H9 (cell line): ENCODE results near the gene SLC12A5. TPM values are rescaled to one million over a fixed set of nuclear protein-coding genes. Genes with fewer than 3 reads are reported as not detected.

Experiments used
- DNase-seq: peaks from one replicate; pipeline ENCODE4 v3.0.0-alpha.2; 2017
- H2AFZ ChIP-seq: one replicate; pipeline ENCODE4 v1.6.1; 2013; ENCODE audit warnings: mild to moderate bottlenecking, low read length, control low read depth, moderate library complexity
- H2AK5ac ChIP-seq: 2 replicates; pipeline ENCODE4 v1.6.1; 2013; ENCODE audit warnings: low read length, control low read depth, mixed read lengths; ENCODE audit not compliant: insufficient read length
- H2BK120ac ChIP-seq: one replicate; pipeline ENCODE4 v1.6.1; 2013; ENCODE audit warnings: low read depth, mild to moderate bottlenecking, low read length, control low read depth, inconsistent platforms; ENCODE audit not compliant: poor library complexity, severe bottlenecking
- H2BK12ac ChIP-seq: 2 replicates; pipeline ENCODE4 v1.6.1; 2013; ENCODE audit warnings: low read length, control low read depth, mixed read lengths, low read depth; ENCODE audit not compliant: insufficient read length
- H2BK15ac ChIP-seq: 2 replicates; pipeline ENCODE4 v1.6.1; 2013; ENCODE audit warnings: low read depth, low read length, control low read depth
- H2BK20ac ChIP-seq: one replicate; pipeline ENCODE4 v1.6.1; 2013; ENCODE audit warnings: low read depth, mild to moderate bottlenecking, low read length, control low read depth, inconsistent platforms; ENCODE audit not compliant: poor library complexity, severe bottlenecking
- H2BK5ac ChIP-seq: 2 replicates; pipeline ENCODE4 v1.6.1; 2013; ENCODE audit warnings: low read length, control low read depth, mixed read lengths; ENCODE audit not compliant: insufficient read length
- H3K14ac ChIP-seq: 2 replicates; pipeline ENCODE4 v1.6.1; 2013; ENCODE audit warnings: low read length, control low read depth; ENCODE audit not compliant: insufficient read depth
- H3K18ac ChIP-seq: 2 replicates; pipeline ENCODE4 v1.6.1; 2013; ENCODE audit warnings: low read depth, mild to moderate bottlenecking, mixed read lengths, low read length, control low read depth; ENCODE audit not compliant: insufficient read length
- H3K23ac ChIP-seq: 2 replicates; pipeline ENCODE4 v1.6.1; 2013; ENCODE audit warnings: low read length, control low read depth, mixed read lengths, low read depth; ENCODE audit not compliant: insufficient read length
- H3K23me2 ChIP-seq: 2 replicates; pipeline ENCODE4 v1.6.1; 2013; ENCODE audit warnings: low read depth, mild to moderate bottlenecking, mixed read lengths, low read length, control low read depth; ENCODE audit not compliant: insufficient read length, poor library complexity, severe bottlenecking
- H3K27ac ChIP-seq: 2 replicates; pipeline ENCODE4 v1.5.1; 2013; ENCODE audit warnings: low read length, control low read depth, mixed read lengths, low read depth; ENCODE audit not compliant: insufficient read length
- H3K27me3 ChIP-seq: 2 replicates; pipeline ENCODE4 v1.6.1; 2013; ENCODE audit warnings: low read length, control low read depth, inconsistent platforms; ENCODE audit not compliant: insufficient read depth
- H3K4ac ChIP-seq: 2 replicates; pipeline ENCODE4 v1.6.1; 2013; ENCODE audit warnings: low read depth, mild to moderate bottlenecking, control low read depth, inconsistent platforms, low read length, moderate library complexity
- H3K4me1 ChIP-seq: 2 replicates; pipeline ENCODE4 v1.6.1; 2013; ENCODE audit warnings: low read length, control low read depth, inconsistent platforms; ENCODE audit not compliant: insufficient read depth
- H3K4me2 ChIP-seq: 2 replicates; pipeline ENCODE4 v1.6.1; 2013; ENCODE audit warnings: low read length, control low read depth, mixed read lengths; ENCODE audit not compliant: insufficient read length, insufficient read depth
- H3K56ac ChIP-seq: 2 replicates; pipeline ENCODE4 v1.6.1; 2013; ENCODE audit warnings: low read depth, mild to moderate bottlenecking, mixed read lengths, low read length, control low read depth; ENCODE audit not compliant: insufficient read length
- H3K79me1 ChIP-seq: 2 replicates; pipeline ENCODE4 v1.6.1; 2013; ENCODE audit warnings: low read depth, mild to moderate bottlenecking, moderate library complexity, low read length, control low read depth, inconsistent platforms; ENCODE audit not compliant: insufficient read depth, poor library complexity, severe bottlenecking
- H3K79me2 ChIP-seq: 2 replicates; pipeline ENCODE4 v1.6.1; 2013; ENCODE audit warnings: low read length, control low read depth, inconsistent platforms; ENCODE audit not compliant: insufficient read depth
- H3K9ac ChIP-seq: 2 replicates; pipeline ENCODE4 v1.6.1; 2013; ENCODE audit warnings: low read length, control low read depth, mixed read lengths; ENCODE audit not compliant: insufficient read length; ENCODE audit errors: extremely low read depth
- H3K9me3 ChIP-seq: one replicate; pipeline ENCODE4 v1.6.1; 2013; ENCODE audit warnings: low read depth, low read length, inconsistent platforms; ENCODE audit not compliant: control insufficient read depth
- H3T11ph ChIP-seq: one replicate; pipeline ENCODE4 v1.6.1; 2013; ENCODE audit warnings: mild to moderate bottlenecking, low read length, control low read depth, inconsistent platforms
- H4K20me1 ChIP-seq: one replicate; pipeline ENCODE4 v1.6.1; 2013; ENCODE audit not compliant: control insufficient read depth, insufficient read length, insufficient read depth
- H4K5ac ChIP-seq: 2 replicates; pipeline ENCODE4 v1.6.1; 2013; ENCODE audit warnings: low read depth, mild to moderate bottlenecking, mixed read lengths, low read length, control low read depth; ENCODE audit not compliant: insufficient read length
- H4K8ac ChIP-seq: replicated peaks from 2 replicates; pipeline ENCODE4 v1.6.1; 2013; ENCODE audit warnings: low read length, control low read depth, mixed read lengths, low read depth; ENCODE audit not compliant: insufficient read length
- H4K91ac ChIP-seq: 2 replicates; pipeline ENCODE4 v1.6.1; 2013; ENCODE audit warnings: low read depth, mild to moderate bottlenecking, moderate library complexity, mixed read lengths, low read length, control low read depth; ENCODE audit not compliant: insufficient read length
- H3K27ac Mint-ChIP-seq, 3 experiments: 2 replicates in 2 of 3; 3 replicates in 1 of 3; pipeline ENCODE4 v1.8.0; 2020 to 2021; ENCODE audit warnings: mixed read lengths in 3 of 3, mild to moderate bottlenecking in 1 of 3, moderate library complexity in 1 of 3
- H3K27me3 Mint-ChIP-seq: 2 replicates; pipeline ENCODE4 v1.8.0; 2021; ENCODE audit warnings: low read depth, mild to moderate bottlenecking, moderate library complexity, mixed read lengths
- H3K36me3 Mint-ChIP-seq, 3 experiments: 2 replicates in 2 of 3; 3 replicates in 1 of 3; pipeline ENCODE4 v1.8.0; 2020 to 2021; ENCODE audit warnings: low read depth in 3 of 3, mixed read lengths in 3 of 3; ENCODE audit not compliant: insufficient read depth in 1 of 3
- H3K4me1 Mint-ChIP-seq, 2 experiments: 2 replicates each; pipeline ENCODE4 v1.8.0; 2020; ENCODE audit warnings: mixed read lengths in 2 of 2
- H3K4me3 Mint-ChIP-seq, 2 experiments: 2 replicates in 1 of 2; 3 replicates in 1 of 2; pipeline ENCODE4 v1.8.0; 2020 to 2021; ENCODE audit warnings: mild to moderate bottlenecking in 2 of 2, mixed read lengths in 2 of 2, moderate library complexity in 1 of 2
- H3K9me3 Mint-ChIP-seq, 2 experiments: 2 replicates in 1 of 2; 3 replicates in 1 of 2; pipeline ENCODE4 v1.8.0; 2020; ENCODE audit warnings: mild to moderate bottlenecking in 2 of 2, mixed read lengths in 2 of 2, moderate library complexity in 1 of 2
- CTCF ChIP-seq: fragments of 200-600 bp; sonication (generic); conservative IDR thresholded peaks from 3 replicates; pipeline ENCODE4 v1.8.0; 2021; ENCODE audit warnings: antibody characterized with exemption, mild to moderate bottlenecking
- WGBS: extraction: QIAGEN DNeasy Blood & Tissue Kit; methylation state at CpG from one replicate; pipeline ENCODE4 v1.1.7; 2013; ENCODE audit warnings: missing lambda C conversion rate, low lambda C conversion rate, mixed read lengths; ENCODE audit not compliant: insufficient read length; ENCODE audit errors: extremely low coverage; 5-methylcytosine and 5-hydroxymethylcytosine counted together
- total RNA-seq: library from RNA; stranded (reverse); gene quantifications from 2 replicates; pipeline ENCODE4 v1.2.1, GENCODE V29; 2021

Gene SLC12A5
- total RNA-seq, 1 experiment from 2014 or later = 8.7 TPM

GRCh38 chr20:46071573-46071972, 42.6 kb downstream of the SLC12A5 start:
- Histone ChIP-seq H2BK120ac (no peak overlapping the region), H2AK5ac (no peak overlapping the region), H3K27ac (no peak overlapping the region), H3K18ac (no peak overlapping the region), H3K14ac (no peak overlapping the region), H4K5ac (no peak overlapping the region), H3K4me2 (no peak overlapping the region), H3K79me1 (peaks cover 3% of the 10 kb centered on the region), H2BK20ac (no peak overlapping the region), H2BK15ac (no peak overlapping the region), H3K23ac (no peak overlapping the region), H3K27me3 (no peaks in the 10 kb centered on the region), H2BK5ac (no peak overlapping the region), H3T11ph (no peak overlapping the region), H2AFZ (no peak overlapping the region), H3K23me2 (no peaks in the 10 kb centered on the region), H2BK12ac (no peak overlapping the region), H4K91ac (no peak overlapping the region), H3K56ac (no peak overlapping the region), H3K4me1 (peaks cover 17% of the 10 kb centered on the region), H3K4ac (no peak overlapping the region), H3K79me2 (no peaks in the 10 kb centered on the region; the same call in 1 of the 2 replicates), H3K9ac (no peak overlapping the region), H4K8ac (no peak overlapping the region), H4K20me1 (no peaks in the 10 kb centered on the region), H3K9me3 (no peaks in the 10 kb centered on the region)
- Mint-ChIP-seq H3K36me3 (peaks cover 11 to 34% (median 31%) of the 10 kb centered on the region in 3 experiments), H3K27ac (no peak overlapping the region), H3K4me1 (peaks cover 5% of the 10 kb centered on the region in 2 experiments), H3K9me3 (no peaks in the 10 kb centered on the region), H3K4me3 (no peak overlapping the region), H3K27me3 (no peaks in the 10 kb centered on the region)
- WGBS = no CpG with 5 or more reads among the region's 3 CpGs
- no peak for DNase-seq
- no peak for TF ChIP-seq CTCF
